Activated CD4-positive, alpha-beta T cell treated with anti-CD3 and anti-CD28 coated beads for 36 hours (primary cell): ENCODE measurements around the gene EEF2KMT. TPM values are rescaled to one million over a fixed set of nuclear protein-coding genes. Genes with fewer than 3 reads are reported as not detected.
"Not testable (repeated sequence)": the region's sequence is repeated elsewhere in the genome, so short reads cannot be mapped to it uniquely, and the experiment has no call there.

Experiments
- ATAC-seq: fragments of 200-7000 bp; cut with Tn5 transposase; one replicate; pipeline ENCODE4 v1.10.0; 2021; ENCODE audit warnings: mild to moderate bottlenecking, moderate library complexity
- CTCF ChIA-PET: fragments of 350-600 bp; sonication (Branson Sonifier 250); formaldehyde crosslinking; loops from one replicate; lab custom pipeline; 2021; ENCODE audit warnings: antibody characterized with exemption; lab: Charles Lee
- POLR2A ChIA-PET: fragments of 350-600 bp; sonication (Branson Sonifier 250); formaldehyde crosslinking; loops from one replicate; lab custom pipeline; 2021; ENCODE audit warnings: antibody characterized with exemption, inconsistent platforms; lab: Charles Lee
- DNase-seq: peaks from one replicate; pipeline ENCODE4 v3.0.0-alpha.2; 2020
- H3K27ac Mint-ChIP-seq: one replicate; pipeline ENCODE4 v1.8.0; 2021; ENCODE audit warnings: mixed read lengths
- H3K27me3 Mint-ChIP-seq: one replicate; pipeline ENCODE4 v1.8.0; 2021; ENCODE audit warnings: mixed read lengths
- H3K36me3 Mint-ChIP-seq: one replicate; pipeline ENCODE4 v1.8.0; 2021; ENCODE audit warnings: low read depth, mixed read lengths
- H3K4me1 Mint-ChIP-seq: one replicate; pipeline ENCODE4 v1.8.0; 2021; ENCODE audit warnings: mixed read lengths
- H3K4me3 Mint-ChIP-seq: one replicate; pipeline ENCODE4 v1.8.0; 2021; ENCODE audit warnings: mild to moderate bottlenecking, moderate library complexity, mixed read lengths
- H3K9me3 Mint-ChIP-seq: one replicate; pipeline ENCODE4 v1.8.0; 2021; ENCODE audit warnings: low read depth, mixed read lengths
- intact Hi-C, 2 experiments: fragments of 100-400 bp; cut with DNase I in 1 of 2; cut with micrococcal nuclease in 1 of 2; formaldehyde crosslinking; loops; one replicate each; pipeline versions ENCODE4 v1.14.2 to v1.15.1; 2022 to 2024; cut with DNase I, micrococcal nuclease
- total RNA-seq, 2 experiments: library from RNA; stranded (reverse); gene quantifications; one replicate each; pipeline ENCODE4 v1.2.3, GENCODE V29; 2021

Gene EEF2KMT
- total RNA-seq, 2 experiments from 2014 or later, result 12.2 TPM

DNA sequence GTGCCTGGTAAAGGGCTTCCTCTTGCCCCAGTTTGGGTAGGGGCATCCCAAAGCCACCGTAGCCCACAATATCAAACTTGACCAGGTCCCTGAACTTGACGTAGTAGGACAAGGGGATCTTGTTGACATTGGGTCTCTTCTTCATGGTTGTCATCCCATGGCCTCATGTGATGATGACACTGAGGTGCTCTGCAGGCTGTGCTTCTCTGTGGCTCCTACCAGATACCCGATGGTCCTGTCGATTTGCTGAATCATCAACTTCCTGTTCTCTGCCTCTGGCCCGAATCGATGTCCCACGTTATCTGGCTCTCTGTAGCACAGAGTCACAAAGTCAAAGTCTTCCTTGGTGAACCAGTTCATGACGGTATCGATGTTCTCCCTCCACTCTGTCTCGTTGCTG lies 13.3 kb upstream of the EEF2KMT start:
- CTCF ChIA-PET, H3K27me3 Mint-ChIP-seq, H3K4me3 Mint-ChIP-seq, POLR2A ChIA-PET, ATAC-seq, H3K9me3 Mint-ChIP-seq, H3K4me1 Mint-ChIP-seq, intact Hi-C loops, H3K27ac Mint-ChIP-seq, H3K36me3 Mint-ChIP-seq, DNase-seq: not testable (repeated sequence)

- Mint-ChIP-seq H3K4me3 (no peak overlapping the region), H3K4me1 (no peaks in the 10 kb centered on the region), H3K9me3 (no peaks in the 10 kb centered on the region), H3K36me3 (no peaks in the 10 kb centered on the region), H3K27me3 (no peaks in the 10 kb centered on the region), H3K27ac (no peak overlapping the region)
- ChIA-PET CTCF (no interaction called here), POLR2A (no interaction called here)
- ATAC-seq, result no peak
- intact Hi-C loops, result no loop called here
- no peak for DNase-seq
These were observed 11.0 kb upstream of the EEF2KMT start for GRCh38 chr16:5108505-5109158.

DNA sequence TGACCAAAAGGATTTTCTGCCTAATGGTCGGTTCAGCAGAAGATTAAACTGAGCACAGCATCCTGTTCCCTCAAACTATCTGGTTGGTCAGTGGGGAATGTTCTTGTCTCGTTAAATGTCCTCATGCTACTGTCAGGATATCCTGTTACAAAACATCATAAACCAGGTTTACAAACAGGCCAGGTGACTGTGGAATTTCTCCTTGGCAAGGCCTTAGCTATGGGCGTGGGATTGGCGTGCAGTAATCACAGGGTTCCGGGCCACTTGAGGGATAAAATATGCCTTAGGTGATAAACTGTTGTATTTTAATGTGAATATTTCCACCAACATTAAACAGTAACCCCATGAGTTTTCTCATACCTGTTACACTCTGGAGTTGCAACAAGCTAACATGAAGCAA lies 7.4 kb upstream of the EEF2KMT start:
- DNase-seq, POLR2A ChIA-PET, H3K4me1 Mint-ChIP-seq, H3K9me3 Mint-ChIP-seq, H3K36me3 Mint-ChIP-seq, CTCF ChIA-PET, intact Hi-C loops, H3K4me3 Mint-ChIP-seq, ATAC-seq, H3K27me3 Mint-ChIP-seq, H3K27ac Mint-ChIP-seq: not testable (repeated sequence)

GRCh38 chr16:5103296-5104032 lies 5.9 kb upstream of the EEF2KMT start:
- H3K4me3 Mint-ChIP-seq, CTCF ChIA-PET, intact Hi-C loops, ATAC-seq, DNase-seq, H3K27ac Mint-ChIP-seq, H3K9me3 Mint-ChIP-seq, POLR2A ChIA-PET, H3K27me3 Mint-ChIP-seq, H3K4me1 Mint-ChIP-seq, H3K36me3 Mint-ChIP-seq: not testable (repeated sequence)

- ATAC-seq, H3K9me3 Mint-ChIP-seq, H3K27ac Mint-ChIP-seq, DNase-seq, H3K27me3 Mint-ChIP-seq, POLR2A ChIA-PET, H3K36me3 Mint-ChIP-seq: not testable (repeated sequence)
- Mint-ChIP-seq H3K4me1 (peaks cover 26% of the 10 kb centered on the region), H3K4me3 (peak overlapping the region; percentile 83)
- CTCF ChIA-PET, result interaction anchor here (0.5 kb wide), 1 partner anchor 74 kb away, joined by 3 read pairs; no protein-coding TSS in a partner anchor
- intact Hi-C loops, result loop anchor here (2.0 to 10.0 kb wide), 6 partner anchors 67 to 847 kb away; partner anchors contain the start of genes ANKS3 (in 1 of the 2), CDIP1 (in 1 of the 2), DNAAF8 (in 1 of the 2) and GLYR1 (in 1 of the 2)
These were observed 1.6 kb upstream of the EEF2KMT start for GRCh38 chr16:5099174-5099573.

DNA sequence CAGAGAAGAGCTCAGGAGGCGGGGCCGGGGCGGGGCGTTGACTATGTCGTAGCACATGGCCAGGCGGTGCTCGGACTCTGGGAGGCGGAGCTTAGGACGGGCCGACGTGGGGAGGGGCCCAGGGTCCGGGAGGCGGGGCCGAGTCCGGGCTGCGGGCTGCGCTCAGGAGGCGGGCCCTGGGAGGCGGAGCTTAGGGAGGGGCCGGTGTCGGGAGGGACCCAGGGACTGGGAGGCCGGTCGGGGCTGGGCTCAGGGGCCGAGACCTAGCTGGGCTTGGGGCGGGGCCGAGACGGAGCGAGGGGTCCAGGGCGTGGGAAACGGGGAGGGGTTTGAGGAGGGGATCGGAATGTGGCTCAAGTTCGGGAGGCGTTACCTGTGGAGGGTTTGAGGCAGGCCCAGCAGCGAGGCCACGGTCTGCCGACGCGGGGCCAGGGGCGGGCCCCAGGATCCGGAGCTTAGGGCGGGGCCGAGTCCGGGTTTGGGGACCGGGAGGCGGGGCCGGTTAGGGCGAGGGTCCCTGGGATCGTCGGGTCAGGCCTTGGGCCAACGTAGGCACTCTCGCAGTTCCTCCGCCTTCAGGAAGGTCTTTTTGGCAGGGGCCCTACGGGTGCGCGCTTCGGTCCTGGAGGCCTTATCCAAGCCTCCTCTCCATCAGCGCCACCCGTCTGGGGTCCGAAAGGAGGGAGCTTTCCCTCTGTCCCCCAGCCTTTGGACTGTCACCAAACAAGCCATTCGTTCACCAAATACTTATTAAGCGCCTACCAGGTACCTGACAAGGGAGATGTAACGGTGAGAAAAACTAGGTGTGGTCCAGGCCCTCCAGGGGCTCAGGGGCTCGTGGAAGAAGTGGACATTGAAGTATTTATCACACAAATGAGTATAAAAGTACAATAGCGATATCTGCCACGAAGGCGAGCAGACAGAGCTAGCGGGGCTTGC lies 895 bp upstream of the EEF2KMT start:
- ChIA-PET POLR2A (interaction anchor here (0.8 kb wide), 1 partner anchor 27 kb away, joined by 4 read pairs; the partner anchor contains the start of gene ALG1), CTCF (interaction anchor here (0.6 kb wide), 2 partner anchors 23 to 141 kb away, joined by 3 read pairs; partner anchors contain the start of gene SEC14L5)
- peak; percentile 80 for DNase-seq
- peak overlapping the region; percentile 88 for H3K27ac Mint-ChIP-seq
- not testable (repeated sequence) for ATAC-seq, H3K9me3 Mint-ChIP-seq, H3K36me3 Mint-ChIP-seq, H3K27me3 Mint-ChIP-seq
- intact Hi-C loops, result loop anchor here (1.0 to 10.0 kb wide), 11 partner anchors 65 to 846 kb away; partner anchors contain the start of genes NAGPA (in 2 of the 2), ANKS3 (in 1 of the 2), CDIP1 (in 1 of the 2) and DNAAF8 (in 1 of the 2)
- peak overlapping the region; percentile 83 for H3K4me3 Mint-ChIP-seq
- peaks cover 26% of the 10 kb centered on the region for H3K4me1 Mint-ChIP-seq

- peak; percentile 65 for DNase-seq
- CTCF ChIA-PET, H3K9me3 Mint-ChIP-seq, H3K36me3 Mint-ChIP-seq, POLR2A ChIA-PET, H3K27me3 Mint-ChIP-seq, ATAC-seq: not testable (repeated sequence)
- Mint-ChIP-seq H3K4me1 (peaks cover 27% of the 10 kb centered on the region), H3K4me3 (peak overlapping the region; percentile 83), H3K27ac (peak overlapping the region; percentile 71)
- intact Hi-C loops, result loop anchor here (1.0 to 10.0 kb wide), 9 partner anchors 26 to 845 kb away; partner anchors contain the start of genes GLYR1 (in 2 of the 2), UBN1 (in 2 of the 2), ALG1 (in 1 of the 2) and CDIP1 (in 1 of the 2)
These were observed 530 bp downstream of the EEF2KMT start for GRCh38 chr16:5097061-5097469.

DNA sequence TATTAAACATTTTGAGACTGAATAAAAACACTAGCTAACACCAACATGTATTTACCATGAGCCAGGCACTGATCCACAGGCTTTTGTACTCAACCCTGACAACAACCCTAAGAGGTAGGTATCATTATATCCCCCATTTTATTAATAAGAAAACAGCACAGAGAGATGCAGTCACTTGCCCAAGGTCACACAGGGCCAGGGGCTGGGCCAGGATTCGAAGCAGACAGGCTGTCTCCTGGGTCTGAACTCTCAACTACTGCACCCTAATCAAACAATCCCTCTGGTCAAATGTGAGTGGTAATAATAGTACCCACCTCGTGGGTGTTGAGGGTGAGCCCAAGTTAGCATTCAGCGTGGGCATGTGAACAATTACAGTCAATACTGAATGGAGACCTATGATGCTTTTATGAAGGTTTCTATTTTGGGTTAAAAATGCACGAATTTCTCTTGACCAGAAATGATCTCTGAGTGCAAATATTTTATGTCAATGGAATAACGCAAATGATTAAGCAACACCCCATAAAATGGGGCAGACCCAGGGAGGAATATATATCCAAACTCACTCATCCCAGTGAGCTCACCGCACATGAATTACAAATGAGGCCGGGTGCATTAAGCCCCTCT lies 1.0 kb downstream of the EEF2KMT start:
- H3K36me3 Mint-ChIP-seq, CTCF ChIA-PET, H3K9me3 Mint-ChIP-seq, POLR2A ChIA-PET, ATAC-seq, H3K27me3 Mint-ChIP-seq, DNase-seq: not testable (repeated sequence)
- H3K4me1 Mint-ChIP-seq, result peaks cover 29% of the 10 kb centered on the region
- intact Hi-C loops, result loop anchor here (1.0 to 10.0 kb wide), 9 partner anchors 25 to 844 kb away; partner anchors contain the start of genes GLYR1 (in 2 of the 2), UBN1 (in 2 of the 2), ALG1 (in 1 of the 2) and CDIP1 (in 1 of the 2)
- peak overlapping the region; percentile 83 for H3K4me3 Mint-ChIP-seq
- peak overlapping the region; percentile 71 for H3K27ac Mint-ChIP-seq

DNA sequence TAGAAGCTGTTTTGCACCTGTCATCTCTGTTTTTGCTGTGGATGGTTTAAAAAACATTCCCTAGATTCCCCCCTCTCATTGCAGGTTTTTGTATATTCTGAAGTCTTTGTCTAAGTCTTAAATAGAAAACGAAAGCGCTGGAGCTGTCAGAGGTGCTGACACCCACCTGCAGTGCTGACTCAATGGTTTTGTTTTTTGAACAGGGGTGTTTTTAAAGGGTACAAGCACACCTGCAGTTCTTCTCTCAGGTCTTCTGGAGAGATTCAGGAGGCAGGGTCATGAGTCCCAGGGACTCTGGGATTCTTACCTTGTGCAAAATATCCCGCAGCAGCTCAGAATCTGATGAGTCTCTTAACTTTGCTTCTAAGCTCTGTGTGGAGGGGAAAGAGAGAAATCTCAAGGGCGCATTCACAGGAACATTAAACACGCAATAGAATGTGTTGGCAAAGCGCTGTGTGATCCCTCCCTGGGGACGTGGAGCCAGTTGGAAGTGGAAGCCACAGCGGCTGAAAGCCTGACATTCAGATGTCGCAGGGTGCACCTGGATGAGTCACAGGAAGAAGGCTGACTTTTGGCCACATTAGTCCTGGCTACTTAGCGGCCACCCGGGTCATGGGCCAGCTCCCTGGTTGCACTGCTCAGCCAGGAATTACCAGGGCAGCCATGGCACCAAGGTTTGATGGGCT lies 2.3 kb downstream of the EEF2KMT start:
- CTCF ChIA-PET, result interaction anchor here (1.0 kb wide), 1 partner anchor 61 kb away, joined by 3 read pairs; the partner anchor contains the start of gene NAGPA

GRCh38 chr16:5093746-5094145 lies 3.8 kb downstream of the EEF2KMT start:
- H3K27ac Mint-ChIP-seq, CTCF ChIA-PET, H3K4me3 Mint-ChIP-seq, ATAC-seq, DNase-seq, H3K27me3 Mint-ChIP-seq, POLR2A ChIA-PET, H3K9me3 Mint-ChIP-seq: not testable (repeated sequence)
- H3K4me1 Mint-ChIP-seq, result peaks cover 27% of the 10 kb centered on the region
- intact Hi-C loops, result loop anchor here in 1 of 2 experiments (2.0 to 10.0 kb wide), 2 partner anchors 37 to 249 kb away; partner anchors contain the start of genes GLYR1 and UBN1
- peaks cover 12% of the 10 kb centered on the region for H3K36me3 Mint-ChIP-seq

More for the DNA sequence above, 2.3 kb downstream of the EEF2KMT start:
- ATAC-seq, H3K4me3 Mint-ChIP-seq, H3K27me3 Mint-ChIP-seq, H3K27ac Mint-ChIP-seq, POLR2A ChIA-PET, H3K9me3 Mint-ChIP-seq: not testable (repeated sequence)
- intact Hi-C loops, result loop anchor here (5.0 to 10.0 kb wide), 5 partner anchors 63 to 843 kb away; partner anchors contain the start of genes CDIP1 (in 1 of the 2), GLYR1 (in 1 of the 2), HMOX2 (in 1 of the 2) and NAGPA (in 1 of the 2)
- peaks cover 29% of the 10 kb centered on the region for H3K4me1 Mint-ChIP-seq
- DNase-seq, result peak; percentile 42
- H3K36me3 Mint-ChIP-seq, result peaks cover 11% of the 10 kb centered on the region
